ENCODE results near the gene FTO. TPM values are rescaled to one million over a fixed set of nuclear protein-coding genes. Genes with fewer than 3 reads are reported as not detected.
A peak's percentile ranks its signal among the peaks of the same experiment; 100 is the strongest.

Gene FTO
- total and polyA plus RNA-seq, 2 donors from 2014 or later = 22.3 to 116 TPM

DNA sequence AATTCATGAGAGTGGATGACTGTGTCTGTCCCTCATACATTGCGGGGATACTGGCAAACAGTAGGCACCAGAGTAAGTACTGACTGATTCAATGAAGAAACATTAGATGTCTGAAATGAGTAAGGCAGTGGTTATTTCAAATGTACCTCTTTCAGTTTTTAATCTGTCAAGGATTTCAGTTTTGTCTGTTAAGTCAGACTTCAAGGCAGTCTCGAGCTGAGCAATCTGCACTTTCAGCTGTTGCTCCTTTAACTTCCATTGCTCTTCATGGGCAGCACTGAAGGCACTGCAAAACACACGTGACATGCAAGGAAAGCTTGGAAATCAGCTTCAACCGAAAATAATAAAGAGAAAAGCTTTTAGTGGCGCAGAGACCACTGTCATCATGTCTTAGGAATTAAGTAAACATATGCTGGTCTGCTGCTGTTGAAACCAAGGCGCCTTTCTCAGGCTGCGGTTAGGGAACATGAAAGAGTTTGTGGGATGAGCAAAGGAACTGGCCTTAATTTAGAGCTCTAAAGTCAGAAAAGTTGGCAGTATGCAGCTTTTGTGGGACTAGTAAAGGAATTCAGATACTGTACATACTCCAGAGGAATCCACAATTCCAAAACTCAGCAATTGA lies 39.1 kb upstream of the FTO start:
- no peak for FAIRE-seq
- H3K36me3 ChIP-seq (ENCODE audit: control insufficient read depth in 2 of 3, insufficient read depth in 3 of 3, low read length in 3 of 3) = no peaks in the 10 kb centered on the region
- no peak overlapping the region for H3K9ac ChIP-seq (ENCODE audit: low read length in 3 of 3)

DNA sequence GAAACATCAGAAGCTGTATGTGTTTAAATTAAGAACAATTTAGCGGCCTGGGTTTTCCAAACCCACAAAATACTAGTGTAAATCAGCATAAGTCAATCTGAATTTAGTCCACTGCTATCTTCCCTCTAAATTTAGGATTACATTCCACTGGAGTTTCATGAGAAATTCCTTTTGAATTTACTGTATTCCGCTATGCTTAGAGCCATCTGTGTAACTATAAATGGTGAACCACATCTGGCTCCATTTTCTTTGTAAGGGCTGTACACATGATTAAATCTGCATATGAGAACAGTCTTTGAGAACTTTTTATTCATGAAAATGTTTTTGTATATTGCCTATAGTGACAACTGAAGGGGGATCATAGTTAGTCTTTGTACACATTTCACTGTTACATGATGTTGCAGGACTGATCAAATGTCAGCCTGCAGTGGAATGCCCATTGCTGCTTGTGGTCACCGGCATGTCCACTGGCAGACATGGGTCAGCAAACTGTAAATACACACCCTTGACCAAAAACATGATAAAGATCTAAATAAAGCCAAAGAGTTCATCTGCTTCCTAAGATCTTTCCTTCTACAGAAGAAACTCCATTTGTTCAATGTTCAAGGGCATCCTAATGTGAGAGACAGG lies 37.1 kb upstream of the FTO start:
- TF ChIP-seq, protein P1, sequence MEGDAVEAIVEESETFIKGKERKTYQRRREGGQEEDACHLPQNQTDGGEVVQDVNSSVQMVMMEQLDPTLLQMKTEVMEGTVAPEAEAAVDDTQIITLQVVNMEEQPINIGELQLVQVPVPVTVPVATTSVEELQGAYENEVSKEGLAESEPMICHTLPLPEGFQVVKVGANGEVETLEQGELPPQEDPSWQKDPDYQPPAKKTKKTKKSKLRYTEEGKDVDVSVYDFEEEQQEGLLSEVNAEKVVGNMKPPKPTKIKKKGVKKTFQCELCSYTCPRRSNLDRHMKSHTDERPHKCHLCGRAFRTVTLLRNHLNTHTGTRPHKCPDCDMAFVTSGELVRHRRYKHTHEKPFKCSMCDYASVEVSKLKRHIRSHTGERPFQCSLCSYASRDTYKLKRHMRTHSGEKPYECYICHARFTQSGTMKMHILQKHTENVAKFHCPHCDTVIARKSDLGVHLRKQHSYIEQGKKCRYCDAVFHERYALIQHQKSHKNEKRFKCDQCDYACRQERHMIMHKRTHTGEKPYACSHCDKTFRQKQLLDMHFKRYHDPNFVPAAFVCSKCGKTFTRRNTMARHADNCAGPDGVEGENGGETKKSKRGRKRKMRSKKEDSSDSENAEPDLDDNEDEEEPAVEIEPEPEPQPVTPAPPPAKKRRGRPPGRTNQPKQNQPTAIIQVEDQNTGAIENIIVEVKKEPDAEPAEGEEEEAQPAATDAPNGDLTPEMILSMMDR (IDR thresholded peaks at IDR 0.05; ENCODE audit: borderline replicate concordance, extremely low read depth, insufficient read depth) = no peak

More for the DNA sequence above, 39.1 kb upstream of the FTO start:
- peak in 1 of 5 donors; percentile 3 for DNase-seq
- H3K4me1 ChIP-seq (ENCODE audit: control insufficient read depth in 2 of 3, insufficient read depth in 2 of 3, low read depth in 1 of 3, low read length in 3 of 3) = no peaks in the 10 kb centered on the region
- TF ChIP-seq, protein P1 (IDR thresholded peaks at IDR 0.05; ENCODE audit: borderline replicate concordance, extremely low read depth, insufficient read depth) = no peak
- H3K27me3 ChIP-seq (ENCODE audit: control insufficient read depth, insufficient read depth, low read length) = no peaks in the 10 kb centered on the region
- no peaks in the 10 kb centered on the region for H3K9me3 ChIP-seq (ENCODE audit: control insufficient read depth in 2 of 3, insufficient read depth in 1 of 3, low read length in 3 of 3)
- no peak overlapping the region for H3K27ac ChIP-seq (ENCODE audit: low read depth in 2 of 2, low read length in 2 of 2)
- H3K4me3 ChIP-seq (ENCODE audit: low read length in 3 of 3) = no peak overlapping the region
- intact Hi-C loops (cut with DNase I) = no loop called here

DNA sequence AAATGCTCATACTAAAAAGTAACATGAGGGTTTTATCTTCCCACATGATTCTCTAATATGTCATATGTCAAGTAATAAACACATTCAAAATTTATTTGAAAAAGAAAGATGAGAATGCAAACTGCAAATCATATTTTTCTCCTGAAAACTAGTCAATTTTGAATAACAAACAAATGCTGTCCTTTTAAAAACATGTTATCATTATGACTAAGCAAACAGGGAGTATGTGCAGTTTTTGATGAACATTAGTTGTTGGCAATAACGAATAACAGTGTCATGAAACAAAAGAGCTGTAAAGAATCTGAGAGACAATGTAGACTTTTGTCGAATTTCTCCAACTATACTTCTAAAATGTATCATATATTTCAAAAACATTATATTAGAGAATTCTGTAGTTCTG lies 35.1 kb upstream of the FTO start:
- intact Hi-C loops (cut with DNase I) = no loop called here
- TF ChIP-seq, protein P1 (IDR thresholded peaks at IDR 0.05; ENCODE audit: borderline replicate concordance, extremely low read depth, insufficient read depth) = no peak
- DNase-seq = no peak

More for the DNA sequence above, 37.1 kb upstream of the FTO start:
- intact Hi-C loops (cut with DNase I) = no loop called here
- no peaks in the 10 kb centered on the region for H3K36me3 ChIP-seq (ENCODE audit: control insufficient read depth in 2 of 3, insufficient read depth in 3 of 3, low read length in 3 of 3)
- H3K4me1 ChIP-seq (ENCODE audit: control insufficient read depth in 2 of 3, insufficient read depth in 2 of 3, low read depth in 1 of 3, low read length in 3 of 3) = no peaks in the 10 kb centered on the region
- H3K4me3 ChIP-seq (ENCODE audit: low read length in 3 of 3) = no peak overlapping the region
- no peaks in the 10 kb centered on the region for H3K9me3 ChIP-seq (ENCODE audit: control insufficient read depth in 2 of 3, insufficient read depth in 1 of 3, low read length in 3 of 3)
- DNase-seq = peak in 1 of 5 donors; percentile 4
- no peaks in the 10 kb centered on the region for H3K27me3 ChIP-seq (ENCODE audit: control insufficient read depth, insufficient read depth, low read length)
- H3K27ac ChIP-seq (ENCODE audit: low read depth in 2 of 2, low read length in 2 of 2) = no peak overlapping the region
- no peak for FAIRE-seq
- no peak overlapping the region for H3K9ac ChIP-seq (ENCODE audit: low read length in 3 of 3)

More for the DNA sequence above, 35.1 kb upstream of the FTO start:
- H3K36me3 ChIP-seq (ENCODE audit: control insufficient read depth in 2 of 3, insufficient read depth in 3 of 3, low read length in 3 of 3) = no peaks in the 10 kb centered on the region
- no peaks in the 10 kb centered on the region for H3K9me3 ChIP-seq (ENCODE audit: control insufficient read depth in 2 of 3, insufficient read depth in 1 of 3, low read length in 3 of 3)
- FAIRE-seq = no peak
- no peak overlapping the region for H3K27ac ChIP-seq (ENCODE audit: low read depth in 2 of 2, low read length in 2 of 2)
- no peaks in the 10 kb centered on the region for H3K4me1 ChIP-seq (ENCODE audit: control insufficient read depth in 2 of 3, insufficient read depth in 2 of 3, low read depth in 1 of 3, low read length in 3 of 3)
- no peaks in the 10 kb centered on the region for H3K27me3 ChIP-seq (ENCODE audit: control insufficient read depth, insufficient read depth, low read length)
- H3K9ac ChIP-seq (ENCODE audit: low read length in 3 of 3) = no peak overlapping the region
- H3K4me3 ChIP-seq (ENCODE audit: low read length in 3 of 3) = no peak overlapping the region

All from kidney (tissue), 14 donors.